ENCODE measurements around the gene CYP27A1.

The CYP27A1 gene

GRCh38 chr2:218829868-218830451, 48.0 kb downstream of the CYP27A1 start:
- Histone ChIP-seq H3K36me3 (ENCODE audit: control insufficient read depth, insufficient read depth, low read length) (no peaks in the 10 kb centered on the region), H3K18ac (ENCODE audit: low read length) (no peak overlapping the region), H2BK5ac (ENCODE audit: low read length) (no peak overlapping the region), H3K27ac (ENCODE audit: low read depth, low read length) (no peak overlapping the region), H3K23ac (ENCODE audit: low read length) (no peak overlapping the region), H3K27me3 (ENCODE audit: insufficient read depth, low read length, poor library complexity) (no peaks in the 10 kb centered on the region), H2BK120ac (ENCODE audit: low read depth, low read length) (no peak overlapping the region), H3K79me2 (ENCODE audit: control insufficient read depth, insufficient read depth, low read length) (no peaks in the 10 kb centered on the region), H3K56ac (ENCODE audit: low read length) (no peak overlapping the region), H3K4me1 (ENCODE audit: control insufficient read depth, low read depth, low read length) (no peaks in the 10 kb centered on the region), H4K8ac (ENCODE audit: low read depth, low read length) (no peak overlapping the region), H4K5ac (ENCODE audit: low read length) (no peak overlapping the region), H2AK5ac (ENCODE audit: low read length) (no peak overlapping the region), H3K9ac (ENCODE audit: low read length) (no peak overlapping the region), H3K4me3 (ENCODE audit: low read length) (no peak overlapping the region), H2BK15ac (replicated peaks; ENCODE audit: low read depth) (no peak overlapping the region), H3K4me2 (ENCODE audit: low read length) (no peak overlapping the region), H3K79me1 (ENCODE audit: low read length) (no peaks in the 10 kb centered on the region), H3K4ac (ENCODE audit: low read depth, low read length) (no peak overlapping the region)
- no peak for DNase-seq
- no CpG with 5 or more reads among the region's 17 CpGs for WGBS (ENCODE audit: extremely low coverage, insufficient coverage, low lambda C conversion rate)

- H2AK5ac ChIP-seq (ENCODE audit: low read length) = no peak overlapping the region
- no peak overlapping the region for H3K56ac ChIP-seq (ENCODE audit: low read length)
- H3K18ac ChIP-seq (ENCODE audit: low read length) = no peak overlapping the region
- H3K4me3 ChIP-seq (ENCODE audit: low read length) = no peak overlapping the region
- no peak overlapping the region for H2BK15ac ChIP-seq (replicated peaks; ENCODE audit: low read depth)
- H2BK5ac ChIP-seq (ENCODE audit: low read length) = no peak overlapping the region
- H3K27me3 ChIP-seq (ENCODE audit: insufficient read depth, low read length, poor library complexity) = no peaks in the 10 kb centered on the region
- H3K27ac ChIP-seq (ENCODE audit: low read depth, low read length) = no peak overlapping the region
- WGBS (ENCODE audit: extremely low coverage, insufficient coverage, low lambda C conversion rate) = no CpG with 5 or more reads among the region's 3 CpGs
- H3K4me1 ChIP-seq (ENCODE audit: control insufficient read depth, low read depth, low read length) = no peaks in the 10 kb centered on the region
- no peak overlapping the region for H4K8ac ChIP-seq (ENCODE audit: low read depth, low read length)
- H3K4ac ChIP-seq (ENCODE audit: low read depth, low read length) = no peak overlapping the region
- H3K23ac ChIP-seq (ENCODE audit: low read length) = no peak overlapping the region
- DNase-seq = no peak
- no peak overlapping the region for H2BK120ac ChIP-seq (ENCODE audit: low read depth, low read length)
- no peaks in the 10 kb centered on the region for H3K79me2 ChIP-seq (ENCODE audit: control insufficient read depth, insufficient read depth, low read length)
- H3K36me3 ChIP-seq (ENCODE audit: control insufficient read depth, insufficient read depth, low read length) = no peaks in the 10 kb centered on the region
- no peak overlapping the region for H4K5ac ChIP-seq (ENCODE audit: low read length)
- H3K79me1 ChIP-seq (ENCODE audit: low read length) = no peaks in the 10 kb centered on the region
- H3K9ac ChIP-seq (ENCODE audit: low read length) = no peak overlapping the region
- H3K4me2 ChIP-seq (ENCODE audit: low read length) = no peak overlapping the region
Observed at GRCh38 chr2:218830526-218831306, 48.8 kb downstream of the CYP27A1 start.

- H3K27ac ChIP-seq (ENCODE audit: low read depth, low read length) = no peak within 1 kb of the TSS
- H4K5ac ChIP-seq (ENCODE audit: low read length) = no peak within 1 kb of the TSS
- no peak within 1 kb of the TSS for H3K18ac ChIP-seq (ENCODE audit: low read length)
- H3K4ac ChIP-seq (ENCODE audit: low read depth, low read length) = no peak within 1 kb of the TSS
- WGBS (ENCODE audit: extremely low coverage, insufficient coverage, low lambda C conversion rate) = no CpG with 5 or more reads among the region's 18 CpGs
- H3K9ac ChIP-seq (ENCODE audit: low read length) = no peak within 1 kb of the TSS
- H3K79me2 ChIP-seq (ENCODE audit: control insufficient read depth, insufficient read depth, low read length) = no peaks in the 10 kb centered on the region
- no peak within 1 kb of the TSS for H2BK120ac ChIP-seq (ENCODE audit: low read depth, low read length)
- H2BK5ac ChIP-seq (ENCODE audit: low read length) = no peak within 1 kb of the TSS
- no peak within 1 kb of the TSS for H4K8ac ChIP-seq (ENCODE audit: low read depth, low read length)
- H3K36me3 ChIP-seq (ENCODE audit: control insufficient read depth, insufficient read depth, low read length) = no peaks in the 10 kb centered on the region
- no peaks in the 10 kb centered on the region for H3K4me1 ChIP-seq (ENCODE audit: control insufficient read depth, low read depth, low read length)
- H3K79me1 ChIP-seq (ENCODE audit: low read length) = no peaks in the 10 kb centered on the region
- H2BK15ac ChIP-seq (replicated peaks; ENCODE audit: low read depth) = no peak within 1 kb of the TSS
- no peak within 1 kb of the TSS for H3K4me2 ChIP-seq (ENCODE audit: low read length)
- no peak within 1 kb of the TSS for H2AK5ac ChIP-seq (ENCODE audit: low read length)
- H3K4me3 ChIP-seq (ENCODE audit: low read length) = no peak within 1 kb of the TSS
- no peak for DNase-seq
- H3K23ac ChIP-seq (ENCODE audit: low read length) = no peak within 1 kb of the TSS
- no peaks in the 10 kb centered on the region for H3K27me3 ChIP-seq (ENCODE audit: insufficient read depth, low read length, poor library complexity)
- no peak within 1 kb of the TSS for H3K56ac ChIP-seq (ENCODE audit: low read length)
Observed at GRCh38 chr2:218831378-218831990, 49.5 kb downstream of the CYP27A1 start, which contains the start of gene PRKAG3. PRKAG3 (minus strand) TSS chr2:218831803.

- Histone ChIP-seq H2BK15ac (replicated peaks; ENCODE audit: low read depth) (no peak overlapping the region), H3K4me1 (ENCODE audit: control insufficient read depth, low read depth, low read length) (no peaks in the 10 kb centered on the region), H3K4me3 (ENCODE audit: low read length) (no peak overlapping the region), H3K27ac (ENCODE audit: low read depth, low read length) (no peak overlapping the region), H3K4me2 (ENCODE audit: low read length) (no peak overlapping the region), H2BK120ac (ENCODE audit: low read depth, low read length) (no peak overlapping the region), H2BK5ac (ENCODE audit: low read length) (no peak overlapping the region), H3K56ac (ENCODE audit: low read length) (no peak overlapping the region), H3K23ac (ENCODE audit: low read length) (no peak overlapping the region), H2AK5ac (ENCODE audit: low read length) (no peak overlapping the region), H3K4ac (ENCODE audit: low read depth, low read length) (no peak overlapping the region), H3K18ac (ENCODE audit: low read length) (no peak overlapping the region), H3K79me1 (ENCODE audit: low read length) (no peaks in the 10 kb centered on the region), H3K79me2 (ENCODE audit: control insufficient read depth, insufficient read depth, low read length) (no peaks in the 10 kb centered on the region), H3K27me3 (ENCODE audit: insufficient read depth, low read length, poor library complexity) (no peaks in the 10 kb centered on the region), H3K9ac (ENCODE audit: low read length) (no peak overlapping the region), H4K5ac (ENCODE audit: low read length) (no peak overlapping the region), H3K36me3 (ENCODE audit: control insufficient read depth, insufficient read depth, low read length) (no peaks in the 10 kb centered on the region), H4K8ac (ENCODE audit: low read depth, low read length) (no peak overlapping the region)
- no peak for DNase-seq
- no CpG with 5 or more reads among the region's 3 CpGs for WGBS (ENCODE audit: extremely low coverage, insufficient coverage, low lambda C conversion rate)
Observed at GRCh38 chr2:218832081-218832480, 50.1 kb downstream of the CYP27A1 start.

DNA sequence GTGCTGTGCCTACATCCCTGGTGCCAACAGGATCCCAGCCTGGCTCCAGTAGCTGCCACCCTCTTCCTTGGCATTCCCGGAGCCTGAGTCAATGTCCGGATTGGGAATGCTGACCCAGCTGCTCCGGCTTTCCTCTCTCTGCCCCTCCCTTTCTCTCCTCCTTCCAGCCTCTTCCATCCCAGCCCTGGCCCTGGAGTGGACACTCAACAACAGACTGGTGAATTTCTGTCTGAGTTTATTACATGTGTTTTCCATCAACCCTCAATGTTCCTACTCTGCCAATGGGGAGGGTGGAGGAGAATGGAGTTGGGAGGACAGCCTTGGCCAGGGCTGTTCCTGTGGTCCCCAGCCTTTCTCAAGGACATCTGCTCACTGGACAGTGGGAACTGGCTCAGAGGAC, 50.6 kb downstream of the CYP27A1 start:
- H3K18ac ChIP-seq (ENCODE audit: low read length) = no peak overlapping the region
- no peak overlapping the region for H3K56ac ChIP-seq (ENCODE audit: low read length)
- H3K9ac ChIP-seq (ENCODE audit: low read length) = no peak overlapping the region
- H3K23ac ChIP-seq (ENCODE audit: low read length) = no peak overlapping the region
- H3K4me2 ChIP-seq (ENCODE audit: low read length) = no peak overlapping the region
- H3K79me1 ChIP-seq (ENCODE audit: low read length) = no peaks in the 10 kb centered on the region
- no peak overlapping the region for H3K27ac ChIP-seq (ENCODE audit: low read depth, low read length)
- H3K4me1 ChIP-seq (ENCODE audit: control insufficient read depth, low read depth, low read length) = no peaks in the 10 kb centered on the region
- no peak for DNase-seq
- H3K79me2 ChIP-seq (ENCODE audit: control insufficient read depth, insufficient read depth, low read length) = no peaks in the 10 kb centered on the region
- no peak overlapping the region for H4K5ac ChIP-seq (ENCODE audit: low read length)
- H3K4me3 ChIP-seq (ENCODE audit: low read length) = no peak overlapping the region
- H4K8ac ChIP-seq (ENCODE audit: low read depth, low read length) = no peak overlapping the region
- no peak overlapping the region for H2BK120ac ChIP-seq (ENCODE audit: low read depth, low read length)
- no peaks in the 10 kb centered on the region for H3K27me3 ChIP-seq (ENCODE audit: insufficient read depth, low read length, poor library complexity)
- WGBS (ENCODE audit: extremely low coverage, insufficient coverage, low lambda C conversion rate) = no CpG with 5 or more reads among the region's 3 CpGs
- H2BK5ac ChIP-seq (ENCODE audit: low read length) = no peak overlapping the region
- no peak overlapping the region for H2AK5ac ChIP-seq (ENCODE audit: low read length)
- no peak overlapping the region for H2BK15ac ChIP-seq (replicated peaks; ENCODE audit: low read depth)
- no peaks in the 10 kb centered on the region for H3K36me3 ChIP-seq (ENCODE audit: control insufficient read depth, insufficient read depth, low read length)
- no peak overlapping the region for H3K4ac ChIP-seq (ENCODE audit: low read depth, low read length)

All from mesendoderm (in vitro differentiated cells).